HAP-1 (cell line): ENCODE data around the gene TWSG1.
"Not testable (repeated sequence)": the region's sequence is repeated elsewhere in the genome, so short reads cannot be mapped to it uniquely, and the experiment has no call there.

Experiments
- DNase-seq, 2 experiments: peaks; one replicate each; pipeline ENCODE4 v3.0.0-alpha.2; 2016 to 2020; ENCODE audit warnings: low spot score in 2 of 2
- H3K27me3 ChIP-seq: fragments of 250-450 bp; sonication (Bioruptor Pico); 2 replicates; pipeline ENCODE4 v1.5.1; 2020; ENCODE audit warnings: low read depth, mild to moderate bottlenecking, moderate library complexity
- H3K36me3 ChIP-seq: fragments of 250-450 bp; sonication (Bioruptor Pico); replicated peaks from 2 replicates; pipeline ENCODE4 v1.5.1; 2020; ENCODE audit warnings: mild to moderate bottlenecking
- H3K4me1 ChIP-seq: fragments of 250-450 bp; sonication (Bioruptor Pico); 2 replicates; pipeline ENCODE4 v1.5.1; 2020; ENCODE audit warnings: mild to moderate bottlenecking
- H3K4me3 ChIP-seq: fragments of 250-450 bp; sonication (Bioruptor Pico); 2 replicates; pipeline ENCODE4 v1.5.1; 2020; ENCODE audit warnings: mild to moderate bottlenecking, moderate library complexity
- H3K9me3 ChIP-seq: fragments of 250-450 bp; sonication (Bioruptor Pico); 2 replicates; pipeline ENCODE4 v1.5.1; 2020; ENCODE audit warnings: mild to moderate bottlenecking, moderate library complexity
- in situ Hi-C: fragments of 300-500 bp; cut with MboI; formaldehyde crosslinking; loops from 3 replicates; pipeline ENCODE4 v1.14.3; 2020; ENCODE audit warnings: low sequenced_read_pairs, inconsistent platforms, mixed read lengths

Gene TWSG1

GRCh38 chr18:9447334-9447733, 112.8 kb downstream of the TWSG1 start:
- Histone ChIP-seq H3K4me3 (no peak overlapping the region), H3K36me3 (no peaks in the 10 kb centered on the region; the same call in 1 of the 2 replicates), H3K9me3 (peaks cover 6% of the 10 kb centered on the region; the same call in 1 of the 2 replicates), H3K27me3 (no peaks in the 10 kb centered on the region), H3K4me1 (no peaks in the 10 kb centered on the region)
- DNase-seq = no peak
- in situ Hi-C loops = no loop called here

GRCh38 chr18:9449600-9450414, 115.2 kb downstream of the TWSG1 start:
- Histone ChIP-seq H3K4me1 (no peaks in the 10 kb centered on the region), H3K9me3 (peaks cover 6% of the 10 kb centered on the region; the same call in 1 of the 2 replicates), H3K36me3 (no peaks in the 10 kb centered on the region; the same call in 1 of the 2 replicates), H3K27me3 (no peaks in the 10 kb centered on the region), H3K4me3 (no peak overlapping the region)
- in situ Hi-C loops = no loop called here
- no peak for DNase-seq

- H3K27me3 ChIP-seq, H3K4me1 ChIP-seq, in situ Hi-C loops: not testable (repeated sequence)
These were observed 116.3 kb downstream of the TWSG1 start for GRCh38 chr18:9450920-9451319.

More at GRCh38 chr18:9450920-9451319, 116.3 kb downstream of the TWSG1 start:
- not testable (repeated sequence) for DNase-seq, H3K9me3 ChIP-seq, H3K4me3 ChIP-seq, H3K36me3 ChIP-seq
